ENCODE data around the gene SEC63.

Gene SEC63

GRCh38 chr6:107847844-107848802 is 109.9 kb downstream of the SEC63 start:
- Histone ChIP-seq H3K9ac (ENCODE audit: low read length) (peak overlapping the region; percentile 43), H3K27ac (ENCODE audit: low read length) (no peak overlapping the region), H3K27me3 (ENCODE audit: control insufficient read depth, insufficient read depth, low read length) (peaks cover 21% of the 10 kb centered on the region), H3K9me3 (ENCODE audit: control insufficient read depth, low read depth, low read length) (no peaks in the 10 kb centered on the region), H3K36me3 (ENCODE audit: control insufficient read depth, low read depth, low read length) (no peaks in the 10 kb centered on the region), H3K4me1 (ENCODE audit: control insufficient read depth, low read depth, low read length) (no peaks in the 10 kb centered on the region), H3K4me3 (ENCODE audit: low read length) (peak overlapping the region; percentile 66)

- Histone ChIP-seq H3K9ac (ENCODE audit: low read length) (no peak overlapping the region), H3K36me3 (ENCODE audit: control insufficient read depth, low read depth, low read length) (no peaks in the 10 kb centered on the region), H3K4me1 (ENCODE audit: control insufficient read depth, low read depth, low read length) (no peaks in the 10 kb centered on the region), H3K9me3 (ENCODE audit: control insufficient read depth, low read depth, low read length) (no peaks in the 10 kb centered on the region), H3K27me3 (ENCODE audit: control insufficient read depth, insufficient read depth, low read length) (peaks cover 21% of the 10 kb centered on the region), H3K27ac (ENCODE audit: low read length) (no peak overlapping the region), H3K4me3 (ENCODE audit: low read length) (no peak overlapping the region)
These were observed 111.7 kb downstream of the SEC63 start for GRCh38 chr6:107846262-107846795.

- Histone ChIP-seq H3K4me1 (ENCODE audit: control insufficient read depth, low read depth, low read length) (no peaks in the 10 kb centered on the region), H3K9me3 (ENCODE audit: control insufficient read depth, low read depth, low read length) (no peaks in the 10 kb centered on the region), H3K27me3 (ENCODE audit: control insufficient read depth, insufficient read depth, low read length) (peaks cover 21% of the 10 kb centered on the region), H3K27ac (ENCODE audit: low read length) (no peak overlapping the region), H3K36me3 (ENCODE audit: control insufficient read depth, low read depth, low read length) (no peaks in the 10 kb centered on the region), H3K9ac (ENCODE audit: low read length) (no peak overlapping the region), H3K4me3 (ENCODE audit: low read length) (no peak overlapping the region)
These were observed 112.2 kb downstream of the SEC63 start for GRCh38 chr6:107845777-107846176.

DNA sequence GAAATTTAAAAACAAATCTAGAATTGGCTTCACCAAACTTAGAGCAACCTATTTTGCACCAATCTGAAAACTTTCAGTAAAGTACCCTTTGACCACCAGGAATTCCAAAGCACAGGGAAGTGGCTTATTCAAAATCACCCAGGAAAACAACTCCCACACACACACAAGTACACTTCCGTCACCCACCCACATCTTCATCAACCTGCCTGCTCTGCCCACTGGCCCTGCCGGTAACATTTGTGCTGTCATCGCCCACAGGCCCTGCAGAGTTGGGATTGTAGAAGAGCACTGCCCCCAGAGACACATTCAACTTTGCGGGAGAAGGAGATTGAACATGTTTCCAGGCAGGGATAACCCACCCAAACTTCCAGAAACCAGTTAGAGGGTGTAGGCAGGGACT is 114.6 kb downstream of the SEC63 start:
- Histone ChIP-seq H3K27ac (ENCODE audit: low read length) (no peak overlapping the region), H3K9ac (ENCODE audit: low read length) (no peak overlapping the region), H3K4me1 (ENCODE audit: control insufficient read depth, low read depth, low read length) (no peaks in the 10 kb centered on the region), H3K36me3 (ENCODE audit: control insufficient read depth, low read depth, low read length) (no peaks in the 10 kb centered on the region), H3K9me3 (ENCODE audit: control insufficient read depth, low read depth, low read length) (no peaks in the 10 kb centered on the region), H3K4me3 (ENCODE audit: low read length) (no peak overlapping the region), H3K27me3 (ENCODE audit: control insufficient read depth, insufficient read depth, low read length) (peaks cover 9% of the 10 kb centered on the region)

- H3K27me3 ChIP-seq (ENCODE audit: control insufficient read depth, insufficient read depth, low read length) = no peaks in the 10 kb centered on the region
- no peaks in the 10 kb centered on the region for H3K4me1 ChIP-seq (ENCODE audit: control insufficient read depth, low read depth, low read length)
- no peak overlapping the region for H3K27ac ChIP-seq (ENCODE audit: low read length)
- H3K36me3 ChIP-seq (ENCODE audit: control insufficient read depth, low read depth, low read length) = no peaks in the 10 kb centered on the region
- H3K9me3 ChIP-seq (ENCODE audit: control insufficient read depth, low read depth, low read length) = no peaks in the 10 kb centered on the region
- no peak overlapping the region for H3K9ac ChIP-seq (ENCODE audit: low read length)
- no peak overlapping the region for H3K4me3 ChIP-seq (ENCODE audit: low read length)
These were observed 116.7 kb downstream of the SEC63 start for GRCh38 chr6:107841275-107841670.

DNA sequence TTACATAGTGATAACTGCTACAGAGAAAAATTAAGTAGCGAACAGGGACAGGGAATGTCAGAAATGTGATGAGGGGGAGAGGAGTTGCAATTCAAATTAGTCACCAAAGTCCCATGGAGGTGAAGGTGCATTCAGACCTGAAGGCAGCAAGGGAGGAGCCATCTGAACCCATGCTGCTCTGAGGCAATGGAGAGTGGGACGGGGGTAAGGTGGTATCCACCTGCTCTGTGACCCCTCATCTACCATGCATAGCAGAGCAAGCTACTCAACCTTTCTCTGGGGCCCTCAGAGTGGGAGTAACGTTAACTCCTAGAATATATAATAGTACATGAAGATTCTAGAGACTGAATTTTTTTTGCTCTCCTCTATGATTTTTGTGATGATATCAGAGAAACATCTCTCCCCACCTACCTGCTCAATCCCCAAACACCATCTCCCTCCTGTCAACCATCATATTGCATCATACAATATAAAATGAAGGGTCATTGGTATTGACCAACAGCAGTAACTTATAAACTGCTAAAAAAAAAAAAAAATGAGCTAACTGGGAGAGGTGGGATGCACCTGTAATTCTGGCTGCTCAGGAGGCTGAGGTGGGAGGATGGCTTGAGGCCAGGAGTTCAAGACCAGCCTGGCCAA is 117.3 kb downstream of the SEC63 start:
- H3K9me3 ChIP-seq (ENCODE audit: control insufficient read depth, low read depth, low read length) = no peaks in the 10 kb centered on the region
- H3K4me1 ChIP-seq (ENCODE audit: control insufficient read depth, low read depth, low read length) = no peaks in the 10 kb centered on the region
- no peak overlapping the region for H3K9ac ChIP-seq (ENCODE audit: low read length)
- no peaks in the 10 kb centered on the region for H3K27me3 ChIP-seq (ENCODE audit: control insufficient read depth, insufficient read depth, low read length)
- H3K4me3 ChIP-seq (ENCODE audit: low read length) = no peak overlapping the region
- H3K36me3 ChIP-seq (ENCODE audit: control insufficient read depth, low read depth, low read length) = no peaks in the 10 kb centered on the region
- no peak overlapping the region for H3K27ac ChIP-seq (ENCODE audit: low read length)

- Histone ChIP-seq H3K27ac (ENCODE audit: low read length) (no peak overlapping the region), H3K4me1 (ENCODE audit: control insufficient read depth, low read depth, low read length) (no peaks in the 10 kb centered on the region), H3K27me3 (ENCODE audit: control insufficient read depth, insufficient read depth, low read length) (no peaks in the 10 kb centered on the region), H3K4me3 (ENCODE audit: low read length) (no peak overlapping the region), H3K9me3 (ENCODE audit: control insufficient read depth, low read depth, low read length) (no peaks in the 10 kb centered on the region), H3K9ac (ENCODE audit: low read length) (no peak overlapping the region), H3K36me3 (ENCODE audit: control insufficient read depth, low read depth, low read length) (no peaks in the 10 kb centered on the region)
These were observed 124.9 kb downstream of the SEC63 start for GRCh38 chr6:107833136-107833535.

GRCh38 chr6:107832151-107833056 is 125.6 kb downstream of the SEC63 start:
- Histone ChIP-seq H3K9me3 (ENCODE audit: control insufficient read depth, low read depth, low read length) (no peaks in the 10 kb centered on the region), H3K4me3 (ENCODE audit: low read length) (no peak overlapping the region), H3K36me3 (ENCODE audit: control insufficient read depth, low read depth, low read length) (no peaks in the 10 kb centered on the region), H3K27me3 (ENCODE audit: control insufficient read depth, insufficient read depth, low read length) (no peaks in the 10 kb centered on the region), H3K4me1 (ENCODE audit: control insufficient read depth, low read depth, low read length) (no peaks in the 10 kb centered on the region), H3K9ac (ENCODE audit: low read length) (no peak overlapping the region), H3K27ac (ENCODE audit: low read length) (no peak overlapping the region)

DNA sequence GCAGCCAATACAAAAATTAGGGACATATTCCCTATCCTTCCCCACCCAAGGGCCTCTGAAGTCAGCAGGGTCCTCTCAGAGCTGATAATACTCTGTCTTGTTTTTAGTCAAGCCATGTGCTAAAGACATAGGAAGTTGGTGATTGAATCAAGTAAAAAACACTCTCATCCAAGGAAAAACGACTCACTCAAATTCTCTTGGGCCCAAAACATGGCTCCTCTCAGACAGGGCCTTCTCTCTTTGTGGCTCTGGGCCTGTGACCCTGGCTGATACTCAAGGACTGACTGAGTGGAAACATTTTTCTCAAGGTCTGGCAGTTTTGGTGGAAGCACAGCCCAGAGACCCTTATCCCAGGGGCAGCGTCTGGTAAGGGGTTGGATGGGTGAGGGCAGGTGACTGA is 127.9 kb downstream of the SEC63 start:
- no peak overlapping the region for H3K9ac ChIP-seq (ENCODE audit: low read length)
- no peaks in the 10 kb centered on the region for H3K4me1 ChIP-seq (ENCODE audit: control insufficient read depth, low read depth, low read length)
- no peaks in the 10 kb centered on the region for H3K9me3 ChIP-seq (ENCODE audit: control insufficient read depth, low read depth, low read length)
- no peaks in the 10 kb centered on the region for H3K27me3 ChIP-seq (ENCODE audit: control insufficient read depth, insufficient read depth, low read length)
- no peak overlapping the region for H3K27ac ChIP-seq (ENCODE audit: low read length)
- no peaks in the 10 kb centered on the region for H3K36me3 ChIP-seq (ENCODE audit: control insufficient read depth, low read depth, low read length)
- H3K4me3 ChIP-seq (ENCODE audit: low read length) = no peak overlapping the region

DNA sequence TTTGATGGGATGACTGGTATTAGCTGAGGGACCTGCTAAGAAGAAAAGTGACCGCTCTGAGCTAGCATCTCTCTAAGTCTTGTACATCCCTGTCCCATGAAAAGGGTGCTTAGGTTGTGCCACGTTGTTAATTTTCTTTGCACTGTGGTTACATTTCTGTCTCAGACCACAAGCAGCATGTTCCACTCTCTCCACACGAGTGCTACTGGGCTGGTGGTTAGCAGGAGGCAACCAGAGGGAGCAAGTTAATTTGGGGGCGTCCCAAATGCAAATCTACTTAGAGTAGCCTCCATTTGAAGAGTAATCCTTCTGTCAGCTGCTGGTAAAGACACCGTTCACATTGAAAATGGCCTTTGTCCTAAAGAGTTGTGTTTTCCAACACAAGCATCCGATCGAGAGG is 130.5 kb downstream of the SEC63 start:
- no peaks in the 10 kb centered on the region for H3K9me3 ChIP-seq (ENCODE audit: control insufficient read depth, low read depth, low read length)
- no peak overlapping the region for H3K27ac ChIP-seq (ENCODE audit: low read length)
- H3K27me3 ChIP-seq (ENCODE audit: control insufficient read depth, insufficient read depth, low read length) = no peaks in the 10 kb centered on the region
- no peak overlapping the region for H3K4me3 ChIP-seq (ENCODE audit: low read length)
- no peaks in the 10 kb centered on the region for H3K36me3 ChIP-seq (ENCODE audit: control insufficient read depth, low read depth, low read length)
- no peaks in the 10 kb centered on the region for H3K4me1 ChIP-seq (ENCODE audit: control insufficient read depth, low read depth, low read length)
- H3K9ac ChIP-seq (ENCODE audit: low read length) = no peak overlapping the region

DNA sequence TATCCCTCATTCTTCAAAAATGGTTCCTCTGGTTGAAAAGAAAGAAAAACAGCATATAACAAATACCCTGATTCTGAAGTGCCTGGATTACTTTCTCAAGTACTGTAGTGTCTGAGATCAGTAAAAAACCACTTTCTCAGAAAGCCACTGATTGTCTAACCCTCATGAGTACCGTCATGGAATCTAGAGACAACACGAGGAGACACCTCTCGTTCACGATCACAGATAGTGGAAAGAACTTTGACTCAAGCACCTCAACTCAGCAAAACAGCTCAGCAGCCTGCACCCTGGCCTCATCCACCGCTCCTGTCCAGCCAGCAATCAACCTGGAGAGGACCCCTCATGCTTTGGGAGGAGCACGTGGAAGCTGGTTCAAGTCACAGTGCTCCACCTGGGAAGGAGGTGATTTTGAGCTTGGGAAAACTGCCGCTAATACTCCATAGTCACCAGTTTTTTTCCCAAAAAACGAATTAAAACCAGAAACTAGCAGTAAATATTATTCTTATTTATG is 134.9 kb downstream of the SEC63 start:
- H3K4me3 ChIP-seq (ENCODE audit: low read length) = no peak overlapping the region
- H3K4me1 ChIP-seq (ENCODE audit: control insufficient read depth, low read depth, low read length) = peaks cover 17% of the 10 kb centered on the region
- no peaks in the 10 kb centered on the region for H3K36me3 ChIP-seq (ENCODE audit: control insufficient read depth, low read depth, low read length)
- no peaks in the 10 kb centered on the region for H3K9me3 ChIP-seq (ENCODE audit: control insufficient read depth, low read depth, low read length)
- no peak overlapping the region for H3K27ac ChIP-seq (ENCODE audit: low read length)
- no peaks in the 10 kb centered on the region for H3K27me3 ChIP-seq (ENCODE audit: control insufficient read depth, insufficient read depth, low read length)
- no peak overlapping the region for H3K9ac ChIP-seq (ENCODE audit: low read length)

All from iPS-18a (cell line).